ENCODE data around the gene PGS1.
"Not testable (repeated sequence)": the region's sequence is repeated elsewhere in the genome, so short reads cannot be mapped to it uniquely, and the experiment has no call there.

PGS1 gene

GRCh38 chr17:78378225-78379130, at the start of gene PGS1:
PGS1 (plus strand) TSS chr17:78378649; CDS start chr17:78378666, 17 bp downstream.
- peak; percentile 94 for DNase-seq

- peak; percentile 71 for DNase-seq
Measured at GRCh38 chr17:78329263-78330059, 49.0 kb upstream of the PGS1 start.

- no peak for DNase-seq
Measured at GRCh38 chr17:78330570-78331224, 47.8 kb upstream of the PGS1 start.

GRCh38 chr17:78331355-78331754, 47.1 kb upstream of the PGS1 start:
- DNase-seq, result not testable (repeated sequence)

GRCh38 chr17:78332991-78333390, 45.5 kb upstream of the PGS1 start:
- no peak for DNase-seq

GRCh38 chr17:78335209-78335608, 43.2 kb upstream of the PGS1 start:
- DNase-seq, result no peak

- DNase-seq, result no peak
Measured at GRCh38 chr17:78337244-78338109, 41.0 kb upstream of the PGS1 start.

- DNase-seq, result peak; percentile 71
Measured at GRCh38 chr17:78338486-78339259, 39.8 kb upstream of the PGS1 start.

GRCh38 chr17:78340183-78340955, 38.1 kb upstream of the PGS1 start:
- DNase-seq, result no peak

- DNase-seq, result peak; percentile 72
Measured at GRCh38 chr17:78341559-78342448, 36.6 kb upstream of the PGS1 start.

GRCh38 chr17:78342449-78343186, 35.8 kb upstream of the PGS1 start:
- DNase-seq, result no peak

GRCh38 chr17:78343187-78343542, 35.3 kb upstream of the PGS1 start:
- peak; percentile 68 for DNase-seq

GRCh38 chr17:78343543-78344201, 34.8 kb upstream of the PGS1 start:
- DNase-seq, result peak; percentile 91

- no peak for DNase-seq
Measured at GRCh38 chr17:78344666-78345065, 33.8 kb upstream of the PGS1 start.

- DNase-seq, result no peak
Measured at GRCh38 chr17:78345172-78345571, 33.3 kb upstream of the PGS1 start.

GRCh38 chr17:78345791-78346494, 32.5 kb upstream of the PGS1 start:
- no peak for DNase-seq

GRCh38 chr17:78346605-78347250, 31.7 kb upstream of the PGS1 start:
- no peak for DNase-seq
